Activated naive CD8-positive, alpha-beta T cell treated with anti-CD3 and anti-CD28 coated beads, Interleukin-2, amount 50 U/mL, for 24 hours (primary cell): ENCODE measurements around the gene PPM1E.
"Not testable (repeated sequence)": the region's sequence is repeated elsewhere in the genome, so short reads cannot be mapped to it uniquely, and the experiment has no call there.

ENCODE experiments used
- ATAC-seq: fragments of 150-1000 bp; cut with Tn5 transposase; one replicate; pipeline ENCODE4 v1.10.0; 2021
- DNase-seq: peaks from one replicate; pipeline ENCODE4 v3.0.0; 2021
- H3K27ac Mint-ChIP-seq: one replicate; pipeline ENCODE4 v1.8.0; 2021; ENCODE audit warnings: mild to moderate bottlenecking, mixed read lengths
- H3K27me3 Mint-ChIP-seq: one replicate; pipeline ENCODE4 v1.8.0; 2021; ENCODE audit warnings: mixed read lengths
- H3K36me3 Mint-ChIP-seq: one replicate; pipeline ENCODE4 v1.8.0; 2021; ENCODE audit warnings: low read depth, mixed read lengths
- H3K4me1 Mint-ChIP-seq: one replicate; pipeline ENCODE4 v1.8.0; 2021; ENCODE audit warnings: mixed read lengths
- H3K4me3 Mint-ChIP-seq: one replicate; pipeline ENCODE4 v1.8.0; 2021; ENCODE audit warnings: mild to moderate bottlenecking, moderate library complexity, mixed read lengths
- H3K9me3 Mint-ChIP-seq: one replicate; pipeline ENCODE4 v1.8.0; 2021; ENCODE audit warnings: mixed read lengths

PPM1E gene

GRCh38 chr17:58794508-58794907, 38.9 kb downstream of the PPM1E start:
- not testable (repeated sequence) for H3K9me3 Mint-ChIP-seq, H3K27ac Mint-ChIP-seq, DNase-seq, H3K27me3 Mint-ChIP-seq, H3K36me3 Mint-ChIP-seq, ATAC-seq, H3K4me3 Mint-ChIP-seq, H3K4me1 Mint-ChIP-seq

GRCh38 chr17:58802188-58802587, 46.5 kb downstream of the PPM1E start:
- no peaks in the 10 kb centered on the region for H3K4me1 Mint-ChIP-seq
- ATAC-seq (no peak), DNase-seq (no peak)
- H3K36me3 Mint-ChIP-seq: no peaks in the 10 kb centered on the region
- H3K27me3 Mint-ChIP-seq: peaks cover 30% of the 10 kb centered on the region
- H3K27ac Mint-ChIP-seq: no peak overlapping the region
- no peak overlapping the region for H3K4me3 Mint-ChIP-seq
- H3K9me3 Mint-ChIP-seq: no peaks in the 10 kb centered on the region

DNA sequence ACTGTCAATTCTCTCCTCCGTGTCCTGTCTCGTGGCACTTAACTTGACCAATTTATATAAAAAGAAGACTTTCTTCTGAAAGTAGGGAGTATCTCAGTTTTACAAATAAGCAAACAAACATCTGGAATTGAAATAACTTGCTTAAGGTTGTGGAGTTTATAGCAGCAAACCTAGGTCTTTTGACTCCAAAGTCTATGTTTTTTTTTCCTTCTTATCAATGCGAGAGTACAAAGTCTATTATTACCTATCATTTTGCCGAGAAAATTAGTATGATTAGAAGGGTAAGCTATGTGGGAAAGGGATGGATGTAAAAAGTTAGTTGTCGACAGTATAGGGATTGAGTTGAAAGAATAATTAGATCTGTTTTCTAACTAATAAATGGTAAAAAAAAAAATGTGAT, 50.4 kb downstream of the PPM1E start:
- no peaks in the 10 kb centered on the region for H3K4me1 Mint-ChIP-seq
- ATAC-seq (no peak), DNase-seq (no peak)
- no peak overlapping the region for H3K27ac Mint-ChIP-seq
- no peaks in the 10 kb centered on the region for H3K9me3 Mint-ChIP-seq
- H3K27me3 Mint-ChIP-seq: peaks cover 24% of the 10 kb centered on the region
- no peaks in the 10 kb centered on the region for H3K36me3 Mint-ChIP-seq
- H3K4me3 Mint-ChIP-seq: no peak overlapping the region

GRCh38 chr17:58808609-58809563, 53.2 kb downstream of the PPM1E start:
- H3K4me3 Mint-ChIP-seq: no peak overlapping the region
- H3K4me1 Mint-ChIP-seq: no peaks in the 10 kb centered on the region
- DNase-seq (no peak), ATAC-seq (no peak)
- no peak overlapping the region for H3K27ac Mint-ChIP-seq
- H3K9me3 Mint-ChIP-seq: no peaks in the 10 kb centered on the region
- H3K27me3 Mint-ChIP-seq: peaks cover 11% of the 10 kb centered on the region
- no peaks in the 10 kb centered on the region for H3K36me3 Mint-ChIP-seq

GRCh38 chr17:58809564-58809936, 53.9 kb downstream of the PPM1E start:
- Mint-ChIP-seq H3K27ac (no peak overlapping the region), H3K4me1 (no peaks in the 10 kb centered on the region)

DNA sequence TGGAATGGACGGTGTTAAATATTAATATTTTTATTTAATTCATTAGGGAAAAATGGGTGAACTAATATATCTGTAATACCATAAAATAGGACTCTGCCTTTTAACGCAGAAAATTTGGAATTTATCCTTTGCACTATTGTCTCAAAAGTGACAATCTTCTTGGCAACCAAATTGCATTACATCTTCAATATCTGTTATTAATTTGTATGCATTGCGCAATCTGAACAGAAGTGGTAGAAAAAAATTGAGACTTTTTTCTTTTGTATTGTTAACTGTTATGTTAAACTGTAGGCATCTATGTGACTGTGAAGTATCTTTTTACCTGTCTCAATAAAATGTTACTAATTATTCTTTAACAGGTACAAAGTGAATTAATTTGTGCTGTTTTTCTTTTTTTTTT, 55.6 kb downstream of the PPM1E start:
- ATAC-seq (no peak), DNase-seq (no peak)
- Mint-ChIP-seq H3K9me3 (no peaks in the 10 kb centered on the region), H3K27me3 (peaks cover 7% of the 10 kb centered on the region), H3K4me3 (no peak overlapping the region), H3K27ac (no peak overlapping the region), H3K36me3 (no peaks in the 10 kb centered on the region), H3K4me1 (no peaks in the 10 kb centered on the region)

More at GRCh38 chr17:58809564-58809936, 53.9 kb downstream of the PPM1E start:
- H3K9me3 Mint-ChIP-seq: no peaks in the 10 kb centered on the region
- H3K36me3 Mint-ChIP-seq: no peaks in the 10 kb centered on the region
- ATAC-seq (no peak), DNase-seq (no peak)
- peaks cover 11% of the 10 kb centered on the region for H3K27me3 Mint-ChIP-seq
- H3K4me3 Mint-ChIP-seq: no peak overlapping the region

DNA sequence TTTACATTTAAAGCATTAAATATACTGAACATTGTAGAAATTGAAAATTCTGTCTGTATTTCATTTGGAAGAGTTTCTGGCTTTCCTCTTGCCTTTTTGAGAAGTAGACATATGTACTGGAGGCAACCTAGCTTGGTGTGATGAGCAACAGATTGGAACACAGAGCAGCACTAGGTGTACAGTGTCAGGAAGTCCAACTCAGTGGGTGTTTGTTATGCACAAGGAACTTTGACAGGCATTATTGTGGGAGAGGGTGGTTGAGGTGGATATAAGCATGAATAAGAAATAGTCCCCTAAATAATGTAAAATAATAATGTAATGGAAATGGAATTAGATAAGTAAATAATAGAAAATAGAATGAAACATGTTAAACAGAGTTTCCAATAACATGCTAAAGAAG, 58.1 kb downstream of the PPM1E start:
- H3K4me3 Mint-ChIP-seq: no peak overlapping the region
- no peaks in the 10 kb centered on the region for H3K9me3 Mint-ChIP-seq
- H3K27me3 Mint-ChIP-seq: peaks cover 2% of the 10 kb centered on the region
- ATAC-seq (no peak), DNase-seq (no peak)
- no peaks in the 10 kb centered on the region for H3K4me1 Mint-ChIP-seq
- H3K27ac Mint-ChIP-seq: no peak overlapping the region
- no peaks in the 10 kb centered on the region for H3K36me3 Mint-ChIP-seq

DNA sequence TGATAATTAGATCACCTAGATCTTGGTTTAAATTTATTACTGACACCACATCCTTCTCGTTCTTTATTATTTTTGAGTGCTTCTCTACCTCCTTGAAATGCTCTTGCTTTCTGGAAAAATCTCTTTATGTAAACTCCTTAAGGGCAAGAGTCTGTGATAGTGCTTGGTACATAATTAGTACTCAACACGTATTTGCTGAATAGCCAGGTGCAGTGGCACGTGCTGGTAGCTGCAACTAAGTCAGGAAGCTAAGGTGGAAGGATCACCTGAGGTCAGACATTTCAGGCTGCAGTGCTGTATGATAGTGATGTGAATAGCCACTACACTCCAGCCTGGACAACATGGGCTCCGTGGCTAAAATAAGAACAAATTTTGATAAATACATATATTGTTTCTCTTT, 63.0 kb downstream of the PPM1E start:
- H3K4me1 Mint-ChIP-seq: no peaks in the 10 kb centered on the region
- peaks cover 8% of the 10 kb centered on the region for H3K27me3 Mint-ChIP-seq
- DNase-seq (no peak), ATAC-seq (no peak)
- no peaks in the 10 kb centered on the region for H3K36me3 Mint-ChIP-seq
- no peak overlapping the region for H3K4me3 Mint-ChIP-seq
- no peaks in the 10 kb centered on the region for H3K9me3 Mint-ChIP-seq
- H3K27ac Mint-ChIP-seq: no peak overlapping the region

DNA sequence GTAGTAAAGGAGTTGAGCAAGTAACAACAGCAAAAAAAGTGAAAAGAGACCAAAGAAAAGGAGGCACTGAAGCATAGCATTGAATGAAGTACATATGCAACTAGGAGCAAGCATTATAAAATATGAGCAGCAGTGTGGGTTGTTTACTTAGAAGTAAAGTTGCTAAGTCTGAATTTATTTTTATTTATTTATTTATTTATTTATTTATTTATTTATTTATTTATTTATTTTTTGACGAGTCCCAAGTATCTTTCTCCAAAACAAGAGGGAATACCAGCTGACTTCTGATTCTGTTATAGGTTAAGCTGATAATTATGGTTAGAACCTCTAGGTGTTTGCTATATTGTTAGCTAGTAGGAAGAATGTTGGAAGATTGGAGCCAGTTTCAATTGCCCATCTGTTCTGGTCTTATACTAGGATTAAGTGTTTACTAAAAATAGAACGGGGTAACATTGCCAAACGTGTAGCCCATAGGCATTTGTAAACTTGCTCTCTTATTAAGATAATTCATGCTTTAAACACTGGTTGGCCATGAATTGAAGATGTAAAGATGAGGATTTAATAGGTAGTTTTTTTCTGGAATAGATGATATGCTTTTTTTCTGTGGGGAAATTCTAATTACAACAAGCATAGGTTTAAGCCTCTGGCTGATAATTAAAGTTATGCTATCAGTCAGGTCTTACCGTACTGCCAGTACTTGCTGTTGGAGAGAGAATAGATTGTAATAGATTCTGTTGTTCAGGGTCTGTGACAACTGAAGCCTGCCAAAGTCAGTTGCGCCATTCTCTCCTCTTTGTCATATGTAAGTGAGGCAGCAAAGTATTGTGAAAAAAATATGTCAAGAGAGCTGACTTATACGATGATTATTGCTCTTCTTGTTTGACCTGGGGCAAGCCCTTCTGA, 66.7 kb downstream of the PPM1E start:
- Mint-ChIP-seq H3K4me1 (no peaks in the 10 kb centered on the region), H3K9me3 (no peaks in the 10 kb centered on the region), H3K4me3 (no peak overlapping the region), H3K36me3 (no peaks in the 10 kb centered on the region), H3K27ac (no peak overlapping the region), H3K27me3 (peaks cover 11% of the 10 kb centered on the region)
- DNase-seq: no peak
- no peak for ATAC-seq

GRCh38 chr17:58823051-58823525, 67.4 kb downstream of the PPM1E start:
- H3K36me3 Mint-ChIP-seq: no peaks in the 10 kb centered on the region
- peaks cover 11% of the 10 kb centered on the region for H3K27me3 Mint-ChIP-seq
- no peaks in the 10 kb centered on the region for H3K9me3 Mint-ChIP-seq
- DNase-seq (no peak), ATAC-seq (no peak)
- H3K27ac Mint-ChIP-seq: no peak overlapping the region
- no peaks in the 10 kb centered on the region for H3K4me1 Mint-ChIP-seq
- no peak overlapping the region for H3K4me3 Mint-ChIP-seq

GRCh38 chr17:58829172-58829637, 73.6 kb downstream of the PPM1E start:
- DNase-seq (no peak), ATAC-seq (no peak)
- no peaks in the 10 kb centered on the region for H3K4me1 Mint-ChIP-seq
- H3K27me3 Mint-ChIP-seq: peaks cover 18% of the 10 kb centered on the region
- H3K27ac Mint-ChIP-seq: no peak overlapping the region
- no peaks in the 10 kb centered on the region for H3K9me3 Mint-ChIP-seq
- H3K4me3 Mint-ChIP-seq: no peak overlapping the region
- no peaks in the 10 kb centered on the region for H3K36me3 Mint-ChIP-seq

- H3K27me3 Mint-ChIP-seq: peaks cover 24% of the 10 kb centered on the region
- no peaks in the 10 kb centered on the region for H3K36me3 Mint-ChIP-seq
- DNase-seq (no peak), ATAC-seq (no peak)
- H3K4me3 Mint-ChIP-seq: no peak overlapping the region
- H3K27ac Mint-ChIP-seq: no peak overlapping the region
- H3K4me1 Mint-ChIP-seq: no peaks in the 10 kb centered on the region
- H3K9me3 Mint-ChIP-seq: no peaks in the 10 kb centered on the region
Observed at GRCh38 chr17:58831780-58832179, 76.1 kb downstream of the PPM1E start.

GRCh38 chr17:58832514-58832913, 76.9 kb downstream of the PPM1E start:
- peaks cover 24% of the 10 kb centered on the region for H3K27me3 Mint-ChIP-seq
- no peaks in the 10 kb centered on the region for H3K36me3 Mint-ChIP-seq
- H3K27ac Mint-ChIP-seq: no peak overlapping the region
- no peaks in the 10 kb centered on the region for H3K4me1 Mint-ChIP-seq
- ATAC-seq (no peak), DNase-seq (no peak)
- no peak overlapping the region for H3K4me3 Mint-ChIP-seq
- no peaks in the 10 kb centered on the region for H3K9me3 Mint-ChIP-seq

DNA sequence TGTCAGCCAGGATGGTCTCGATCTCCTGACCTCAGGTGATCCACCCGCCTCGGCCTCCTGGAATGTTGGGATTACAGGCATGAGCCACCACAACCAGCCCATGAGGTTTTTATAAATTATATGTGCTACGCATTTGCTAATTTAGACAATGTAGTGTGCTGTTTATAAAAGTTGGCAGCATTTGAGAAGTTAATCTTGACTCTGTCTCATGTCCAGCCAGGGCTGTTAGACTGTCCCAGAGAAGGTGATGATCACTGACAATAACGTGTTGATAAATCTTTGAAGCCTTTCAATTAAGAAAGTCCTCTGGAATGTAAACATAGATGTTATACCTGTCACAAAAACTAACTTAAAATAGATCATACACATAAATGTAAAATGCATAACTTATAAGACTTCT, 82.0 kb downstream of the PPM1E start:
- Mint-ChIP-seq H3K4me3 (no peak overlapping the region), H3K4me1 (no peaks in the 10 kb centered on the region), H3K27ac (no peak overlapping the region), H3K9me3 (no peaks in the 10 kb centered on the region), H3K27me3 (peaks cover 31% of the 10 kb centered on the region), H3K36me3 (no peaks in the 10 kb centered on the region)
- DNase-seq: no peak
- no peak for ATAC-seq
